ENCODE results near the gene SDF2. TPM values are rescaled to one million over a fixed set of nuclear protein-coding genes. Genes with fewer than 3 reads are reported as not detected.

SDF2 gene
- total RNA-seq = 10 to 100 TPM; 43.5 to 46.2 TPM

GRCh38 chr17:28661635-28662526 is at the start of gene SDF2, which contains the start of gene SUPT6H:
Gene SDF2 (minus strand): TSS chr17:28661906. CDS start chr17:28661876, 30 bp downstream.
Gene SUPT6H (plus strand): TSS chr17:28662205. CDS start chr17:28673402, 11,197 bp downstream.
- Mint-ChIP-seq H3K36me3 (peaks cover 34 to 41% of the 10 kb centered on the region in 2 donors), H3K27ac (peak within 1 kb of the TSS; percentile 96 to 99), H3K9me3 (no peaks in the 10 kb centered on the region)
- peak; percentile 94 for ATAC-seq
- DNase-seq (ENCODE audit: low spot score in 2 of 2) = peak; percentile 93

DNA sequence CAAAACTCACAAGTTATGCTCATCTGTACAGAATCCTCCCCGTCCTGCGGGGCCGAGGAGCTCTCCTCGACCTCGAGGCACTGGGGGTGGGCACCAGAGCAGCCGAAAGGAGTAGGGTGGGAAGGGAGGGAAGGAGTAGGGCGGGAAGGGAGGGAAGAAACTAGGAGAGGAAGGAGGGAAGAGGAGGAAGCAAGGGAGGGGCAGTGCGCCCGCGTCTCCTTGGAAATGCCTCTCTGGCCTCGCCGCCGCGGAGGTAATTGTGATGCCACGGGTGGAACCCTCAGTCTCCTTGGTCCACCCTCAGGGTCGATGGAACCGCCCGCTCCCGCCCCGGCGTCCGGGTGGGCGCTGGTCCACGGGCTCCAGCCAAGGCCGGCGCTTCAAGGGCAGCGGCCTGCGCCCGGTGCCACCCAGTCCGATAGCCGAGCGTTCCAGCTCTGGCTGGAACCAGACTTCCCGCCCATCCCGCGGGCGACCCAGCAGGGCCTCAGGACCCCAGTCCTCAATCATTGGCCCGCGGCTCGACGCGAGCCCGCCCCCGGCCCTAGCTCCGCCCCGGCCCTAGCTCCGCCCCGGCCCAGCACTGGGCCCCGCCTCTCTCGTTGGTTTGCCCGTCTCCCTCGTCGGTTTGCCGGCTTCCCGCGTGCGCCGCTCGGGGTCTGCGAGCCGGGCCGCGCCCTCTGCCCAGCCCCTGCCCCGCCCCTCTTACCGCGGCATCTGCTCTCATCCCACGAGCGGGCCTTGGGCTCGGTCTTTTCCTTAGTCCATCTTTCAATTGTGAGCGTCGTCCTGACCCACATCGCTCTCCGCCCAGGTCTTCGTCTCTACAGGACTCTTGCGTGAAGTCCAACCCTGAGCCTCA is 49.4 kb upstream of the SDF2 start:
- Mint-ChIP-seq H3K27ac (peak overlapping the region; percentile 96 to 98), H3K9me3 (no peaks in the 10 kb centered on the region), H3K36me3 (peaks cover 0 to 5% of the 10 kb centered on the region in 2 donors)
- DNase-seq (ENCODE audit: low spot score in 2 of 2) = peak; percentile 86 to 98
- ATAC-seq = peak; percentile 89 to 92

DNA sequence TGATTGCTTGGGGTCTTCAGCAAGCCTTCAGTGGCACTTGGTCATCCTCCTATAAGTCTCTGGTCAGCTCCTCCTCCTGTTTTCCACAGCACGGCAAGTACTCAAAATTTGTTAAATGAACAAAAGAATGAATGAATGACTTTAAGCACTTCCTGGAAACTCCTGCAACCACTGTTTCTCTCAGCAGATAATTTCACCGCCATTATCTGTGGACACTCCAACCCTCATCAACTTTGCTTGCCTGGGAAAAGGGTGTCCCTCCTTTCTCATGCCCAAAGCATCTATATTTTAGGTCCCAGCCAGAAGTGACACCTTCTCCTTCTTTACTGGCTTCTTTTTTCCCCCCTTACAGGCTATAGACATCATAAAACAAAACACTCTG is 45.6 kb upstream of the SDF2 start:
- no peaks in the 10 kb centered on the region for H3K9me3 Mint-ChIP-seq
- H3K27ac Mint-ChIP-seq = peak overlapping the region in 1 of 2 donors; percentile 48
- peaks cover 0 to 5% of the 10 kb centered on the region in 2 donors for H3K36me3 Mint-ChIP-seq
- ATAC-seq (no peak), DNase-seq (ENCODE audit: low spot score in 2 of 2) (no peak)

DNA sequence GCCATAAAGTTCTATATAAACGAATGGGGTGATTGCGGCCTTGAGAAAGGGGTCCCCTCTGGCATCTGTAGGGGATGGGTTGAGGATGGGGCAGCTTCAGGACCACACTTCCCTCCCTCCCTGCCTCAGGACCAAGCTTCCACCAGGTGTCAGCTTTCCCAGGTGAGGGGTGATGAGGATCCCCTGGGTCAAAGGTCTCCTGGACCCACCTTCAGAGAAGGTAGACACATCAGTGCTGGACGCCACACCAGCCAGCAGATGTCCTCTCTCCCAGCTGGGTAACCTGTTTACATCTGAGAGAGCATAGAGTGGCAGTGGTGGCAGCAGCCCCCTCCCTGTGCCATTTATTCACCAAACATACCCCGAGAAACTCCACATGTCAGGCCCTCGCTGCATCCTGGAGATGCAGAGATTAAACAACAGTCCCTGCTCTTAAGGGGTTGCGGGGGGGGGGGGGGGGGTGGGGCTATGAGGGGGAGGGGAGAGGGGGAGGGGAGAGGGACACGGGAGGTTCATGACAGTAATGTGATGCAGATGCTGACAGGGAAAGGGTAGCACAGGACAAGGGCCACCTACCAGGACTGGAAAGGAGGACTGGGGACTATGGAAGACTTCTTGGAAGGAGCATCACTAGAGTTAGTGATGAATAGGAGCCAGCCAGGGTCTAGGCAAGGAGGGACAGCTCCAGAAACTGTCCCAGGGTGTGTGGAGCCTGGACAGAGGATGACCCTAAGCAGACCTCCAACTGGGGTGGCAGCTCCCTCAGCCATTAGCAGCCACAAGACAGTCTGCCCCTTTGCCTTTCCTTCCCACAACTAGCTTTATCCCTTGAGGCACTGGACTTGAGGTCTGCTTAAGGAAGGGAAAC is 45.0 kb upstream of the SDF2 start:
- no peak for DNase-seq (ENCODE audit: low spot score in 2 of 2)
- Mint-ChIP-seq H3K27ac (peak overlapping the region in 1 of 2 donors; percentile 74), H3K9me3 (no peaks in the 10 kb centered on the region), H3K36me3 (peaks cover 0 to 5% of the 10 kb centered on the region in 2 donors)
- no peak for ATAC-seq

DNA sequence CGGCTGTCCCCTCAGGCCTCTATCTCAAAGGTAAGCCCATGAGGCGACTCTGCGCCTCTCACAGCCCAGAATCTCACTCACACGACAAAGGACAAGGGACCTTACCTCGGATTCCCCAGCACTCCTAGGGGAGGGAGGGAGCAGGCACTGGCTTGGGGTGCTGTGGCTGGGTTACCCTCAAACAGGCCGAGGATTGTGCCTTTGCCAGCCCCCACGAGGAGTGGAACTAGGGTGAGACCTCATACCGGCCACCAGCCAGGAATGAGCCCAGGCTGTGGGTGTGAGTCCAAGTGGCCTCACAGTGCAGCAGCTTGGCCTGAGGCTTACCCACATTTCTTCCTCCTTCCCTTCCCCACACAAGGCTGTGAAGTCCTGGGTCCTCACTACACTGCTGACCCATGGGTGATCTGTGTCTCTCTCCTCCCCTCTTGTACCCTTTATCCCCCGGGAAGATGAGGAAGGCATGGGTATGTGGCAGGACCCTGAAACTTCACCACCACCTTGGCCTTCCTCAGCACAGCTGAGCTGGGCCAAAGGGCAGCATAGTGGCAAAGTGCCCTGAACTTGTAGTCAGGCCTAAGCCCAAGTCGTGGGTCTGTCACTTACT is 44.1 kb upstream of the SDF2 start:
- Mint-ChIP-seq H3K9me3 (no peaks in the 10 kb centered on the region), H3K36me3 (peaks cover 0 to 5% of the 10 kb centered on the region in 2 donors), H3K27ac (peak overlapping the region; percentile 74 to 75)
- DNase-seq (ENCODE audit: low spot score in 2 of 2) = no peak
- peak in 1 of 2 donors; percentile 7 for ATAC-seq

- peak overlapping the region; percentile 74 to 75 for H3K27ac Mint-ChIP-seq
- peaks cover under 1 to 5% of the 10 kb centered on the region in 2 donors for H3K36me3 Mint-ChIP-seq
- ATAC-seq = peak in 1 of 2 donors; percentile 25
Measured at GRCh38 chr17:28705074-28705659, 43.5 kb upstream of the SDF2 start.

DNA sequence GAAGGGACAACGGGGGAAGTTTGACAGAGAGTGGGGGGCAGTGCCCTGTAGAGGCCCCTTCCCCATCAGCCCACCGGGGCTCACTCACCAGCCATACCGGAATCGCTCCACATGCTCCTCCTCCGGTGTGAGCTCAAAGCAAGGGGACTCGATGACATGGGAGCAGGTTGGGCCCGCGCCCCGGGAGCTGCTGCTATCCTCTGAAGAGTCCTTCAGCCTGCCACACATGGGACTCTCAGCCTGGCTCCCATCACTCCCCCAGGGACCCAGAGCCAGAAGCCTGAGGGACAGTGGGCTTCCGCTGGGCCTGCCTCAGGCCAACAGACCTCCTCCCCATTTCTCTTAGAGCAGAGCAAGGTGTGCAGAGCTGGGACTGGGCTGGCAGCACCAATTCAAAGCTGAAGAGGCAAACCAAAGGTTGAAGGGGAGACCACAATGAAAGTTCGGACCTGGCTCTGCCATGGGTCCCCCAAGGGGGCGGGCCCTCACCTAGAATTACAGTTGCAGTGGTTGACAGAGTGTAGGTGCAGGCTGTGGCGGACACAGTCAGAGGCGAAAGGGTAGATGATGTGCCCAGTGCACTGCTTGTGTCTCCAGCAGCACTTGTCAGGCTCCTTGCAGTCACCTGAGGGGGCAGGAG is 42.6 kb upstream of the SDF2 start:
- Mint-ChIP-seq H3K9me3 (no peaks in the 10 kb centered on the region), H3K27ac (peak overlapping the region; percentile 0 to 74), H3K36me3 (peaks cover 4 to 5% of the 10 kb centered on the region in 2 donors)
- DNase-seq (ENCODE audit: low spot score in 2 of 2) = no peak
- ATAC-seq = no peak

More at GRCh38 chr17:28705074-28705659, 43.5 kb upstream of the SDF2 start:
- no peak for DNase-seq (ENCODE audit: low spot score in 2 of 2)
- H3K9me3 Mint-ChIP-seq = no peaks in the 10 kb centered on the region

- H3K36me3 Mint-ChIP-seq = peaks cover 4 to 5% of the 10 kb centered on the region in 2 donors
- DNase-seq (ENCODE audit: low spot score in 2 of 2) = no peak
Measured at GRCh38 chr17:28703552-28704218, 42.0 kb upstream of the SDF2 start.

GRCh38 chr17:28702752-28703150 is 41.0 kb upstream of the SDF2 start:
- Mint-ChIP-seq H3K9me3 (no peaks in the 10 kb centered on the region), H3K36me3 (peaks cover 4 to 5% of the 10 kb centered on the region in 2 donors), H3K27ac (peak overlapping the region; percentile 22 to 66)
- DNase-seq (ENCODE audit: low spot score in 2 of 2) (no peak), ATAC-seq (no peak)

More at GRCh38 chr17:28703552-28704218, 42.0 kb upstream of the SDF2 start:
- no peaks in the 10 kb centered on the region for H3K9me3 Mint-ChIP-seq
- no peak for ATAC-seq
- peak overlapping the region; percentile 0 to 74 for H3K27ac Mint-ChIP-seq

GRCh38 chr17:28702026-28702751 is 40.5 kb upstream of the SDF2 start:
- no peaks in the 10 kb centered on the region for H3K9me3 Mint-ChIP-seq

DNA sequence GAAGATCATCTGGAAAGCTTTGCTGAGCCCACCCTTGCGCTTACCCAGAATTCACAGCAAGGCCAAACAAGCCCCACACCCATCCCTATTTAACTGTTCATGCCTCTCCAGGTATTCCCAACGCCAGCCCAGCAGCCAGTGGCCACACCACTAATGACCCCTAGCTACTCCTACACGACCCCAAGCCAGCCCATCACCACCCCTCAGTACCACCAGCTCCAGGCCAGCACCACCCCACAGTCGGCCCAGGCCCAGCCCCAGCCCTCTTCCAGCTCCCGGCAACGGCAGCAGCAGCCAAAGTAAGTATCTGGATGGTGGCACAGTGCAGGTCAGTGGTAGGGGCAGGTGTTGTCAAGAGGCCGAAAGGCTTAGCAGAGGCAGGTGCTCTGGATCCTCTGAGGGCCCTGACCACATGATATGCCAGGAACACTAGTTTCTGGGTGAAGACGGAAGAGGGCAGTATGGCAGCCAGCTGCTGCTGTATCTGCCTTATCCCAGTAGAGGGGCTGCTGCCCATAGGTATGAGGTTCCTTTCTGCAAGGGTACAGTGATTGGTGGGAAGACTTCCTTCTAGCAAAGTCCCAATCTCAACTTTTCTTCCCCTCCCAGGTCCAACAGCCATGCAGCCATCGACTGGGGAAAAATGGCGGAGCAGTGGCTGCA is 39.3 kb upstream of the SDF2 start:
- H3K36me3 Mint-ChIP-seq = peaks cover 0 to 4% of the 10 kb centered on the region in 2 donors
- DNase-seq (ENCODE audit: low spot score in 2 of 2) (no peak), ATAC-seq (no peak)
- peak overlapping the region; percentile 13 to 50 for H3K27ac Mint-ChIP-seq
- no peaks in the 10 kb centered on the region for H3K9me3 Mint-ChIP-seq

More at GRCh38 chr17:28702026-28702751, 40.5 kb upstream of the SDF2 start:
- DNase-seq (ENCODE audit: low spot score in 2 of 2) (no peak), ATAC-seq (no peak)
- peaks cover 1 to 4% of the 10 kb centered on the region in 2 donors for H3K36me3 Mint-ChIP-seq
- peak overlapping the region; percentile 22 to 66 for H3K27ac Mint-ChIP-seq

- DNase-seq (ENCODE audit: low spot score in 2 of 2) (no peak), ATAC-seq (no peak)
- no peaks in the 10 kb centered on the region for H3K9me3 Mint-ChIP-seq
- peak overlapping the region in 1 of 2 donors; percentile 91 for H3K27ac Mint-ChIP-seq
- peaks cover 0 to 9% of the 10 kb centered on the region in 2 donors for H3K36me3 Mint-ChIP-seq
Measured at GRCh38 chr17:28700278-28700677, 38.6 kb upstream of the SDF2 start.

- ATAC-seq (peak in 1 of 2 donors; percentile 17), DNase-seq (ENCODE audit: low spot score in 2 of 2) (no peak)
- no peaks in the 10 kb centered on the region for H3K9me3 Mint-ChIP-seq
- peaks cover 9 to 13% of the 10 kb centered on the region in 2 donors for H3K36me3 Mint-ChIP-seq
- H3K27ac Mint-ChIP-seq = peak overlapping the region; percentile 63 to 67
Measured at GRCh38 chr17:28698253-28698941, 36.7 kb upstream of the SDF2 start.
